Measurements from ENCODE around the gene PAPPA.

Gene PAPPA

DNA sequence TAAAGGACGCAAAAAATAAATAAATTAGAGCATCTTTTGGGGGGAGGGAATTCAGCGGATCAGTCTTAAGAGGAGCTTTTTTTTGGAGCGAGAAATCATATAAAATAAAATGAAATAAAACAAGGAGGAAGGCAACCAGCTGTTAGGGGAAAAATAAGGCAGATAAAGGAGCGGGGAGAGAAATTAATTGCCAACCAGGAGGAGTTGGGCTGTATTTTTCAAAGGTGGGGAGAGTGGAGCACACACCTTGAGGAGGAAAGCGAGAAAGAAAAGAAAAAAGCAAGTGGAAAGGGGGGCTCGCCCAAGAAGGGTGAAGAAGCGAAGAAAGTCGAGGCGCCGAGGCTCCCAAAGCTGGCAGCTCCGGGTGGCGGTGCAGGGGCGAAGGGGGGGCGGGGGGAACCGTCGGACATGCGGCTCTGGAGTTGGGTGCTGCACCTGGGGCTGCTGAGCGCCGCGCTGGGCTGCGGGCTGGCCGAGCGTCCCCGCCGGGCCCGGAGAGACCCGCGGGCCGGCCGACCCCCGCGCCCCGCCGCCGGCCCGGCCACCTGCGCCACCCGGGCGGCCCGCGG, at the start of gene PAPPA:
TSS of gene PAPPA (plus strand) at position 27 of the 569 bp plus-strand sequence. CDS start at position 409, 382 bp downstream.
- TF ChIP-seq, protein P1, sequence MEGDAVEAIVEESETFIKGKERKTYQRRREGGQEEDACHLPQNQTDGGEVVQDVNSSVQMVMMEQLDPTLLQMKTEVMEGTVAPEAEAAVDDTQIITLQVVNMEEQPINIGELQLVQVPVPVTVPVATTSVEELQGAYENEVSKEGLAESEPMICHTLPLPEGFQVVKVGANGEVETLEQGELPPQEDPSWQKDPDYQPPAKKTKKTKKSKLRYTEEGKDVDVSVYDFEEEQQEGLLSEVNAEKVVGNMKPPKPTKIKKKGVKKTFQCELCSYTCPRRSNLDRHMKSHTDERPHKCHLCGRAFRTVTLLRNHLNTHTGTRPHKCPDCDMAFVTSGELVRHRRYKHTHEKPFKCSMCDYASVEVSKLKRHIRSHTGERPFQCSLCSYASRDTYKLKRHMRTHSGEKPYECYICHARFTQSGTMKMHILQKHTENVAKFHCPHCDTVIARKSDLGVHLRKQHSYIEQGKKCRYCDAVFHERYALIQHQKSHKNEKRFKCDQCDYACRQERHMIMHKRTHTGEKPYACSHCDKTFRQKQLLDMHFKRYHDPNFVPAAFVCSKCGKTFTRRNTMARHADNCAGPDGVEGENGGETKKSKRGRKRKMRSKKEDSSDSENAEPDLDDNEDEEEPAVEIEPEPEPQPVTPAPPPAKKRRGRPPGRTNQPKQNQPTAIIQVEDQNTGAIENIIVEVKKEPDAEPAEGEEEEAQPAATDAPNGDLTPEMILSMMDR (IDR thresholded peaks at IDR 0.05; ENCODE audit: insufficient read depth, low read length, missing control alignments) = no peak

DNA sequence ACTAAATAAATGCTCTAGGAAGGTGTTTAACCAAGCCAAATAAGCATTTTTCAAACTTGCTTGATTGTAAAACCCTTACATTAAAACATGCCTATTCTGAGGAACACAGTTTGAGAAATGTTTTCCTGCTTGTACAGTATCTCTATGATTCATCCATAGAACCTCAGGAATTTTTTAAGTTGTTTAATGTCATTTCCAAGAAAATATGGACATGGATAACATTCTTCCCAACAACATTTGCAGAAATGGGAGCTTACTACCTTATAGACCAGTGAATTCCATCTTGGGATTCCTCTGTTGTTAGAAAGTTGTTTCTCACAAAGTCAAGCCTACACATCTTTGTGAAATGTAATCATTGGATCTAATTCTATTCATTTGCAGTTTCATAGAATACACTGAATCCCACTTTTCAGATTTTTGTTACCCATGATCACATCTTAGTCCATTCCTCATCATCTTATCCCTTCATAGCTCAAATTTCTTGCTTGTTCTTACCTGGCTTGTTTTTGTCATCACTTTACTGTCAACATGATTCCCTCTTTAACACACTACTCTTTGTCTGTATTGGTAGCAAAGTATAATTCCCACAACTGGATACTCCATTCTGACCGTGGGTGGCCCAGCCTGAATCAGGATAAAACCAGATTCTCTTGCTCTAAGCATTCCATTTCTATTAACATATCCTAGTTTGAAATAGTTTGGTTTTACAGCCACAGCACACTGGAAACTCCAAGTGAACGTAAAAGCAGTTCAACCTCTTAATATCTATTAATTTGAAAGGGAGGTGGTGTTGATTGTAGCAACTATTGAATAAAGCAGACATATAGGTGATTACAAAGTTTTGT, 49.4 kb upstream of the PAPPA start:
- POLR2A ChIA-PET = interaction anchor here (0.6 kb wide), 1 partner anchor 163 kb away, joined by 4 read pairs; no protein-coding TSS in a partner anchor
- no peak overlapping the region for H3K4me3 ChIP-seq (ENCODE audit: low read depth, low read length)
- TF ChIP-seq, protein P1 (IDR thresholded peaks at IDR 0.05; ENCODE audit: insufficient read depth, low read length, missing control alignments) = no peak
- DNase-seq (ENCODE audit: low read depth, low spot score) = no peak
- CTCF ChIA-PET = interaction anchor here (1.1 kb wide), 1 partner anchor 11 kb away, joined by 4 read pairs; no protein-coding TSS in a partner anchor

More for the DNA sequence above, at the start of gene PAPPA:
- DNase-seq (ENCODE audit: low read depth, low spot score) = no peak
- POLR2A ChIA-PET = interaction anchor here (0.6 to 1.4 kb wide), 7 partner anchors 37 to 558 kb away, joined by 3 to 7 read pairs (median 3); no protein-coding TSS in a partner anchor
- peak within 1 kb of the TSS; percentile 87 for H3K4me3 ChIP-seq (ENCODE audit: low read depth, low read length)
- CTCF ChIA-PET = interaction anchor here (0.6 to 6.0 kb wide), 8 partner anchors 10 to 561 kb away, joined by 3 to 63 read pairs (median 6); no protein-coding TSS in a partner anchor

DNA sequence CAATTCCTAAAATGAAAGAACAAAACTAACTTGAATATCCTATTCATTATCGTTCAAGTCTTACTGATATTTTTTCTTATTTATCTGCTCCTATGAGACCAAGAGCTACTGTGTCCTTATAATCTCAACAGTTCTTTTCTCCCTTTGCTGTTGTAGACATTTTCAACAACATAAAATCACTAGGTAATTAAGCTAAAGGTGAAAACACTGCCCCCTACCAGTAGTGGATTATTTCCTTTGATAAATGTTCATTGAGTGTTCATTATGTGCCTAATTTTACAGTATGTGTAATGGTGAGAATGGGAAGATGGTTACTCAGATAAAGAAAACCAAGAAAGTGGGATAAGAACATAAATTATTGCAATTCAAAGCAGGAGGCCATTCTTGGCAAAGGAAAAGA, 41.4 kb upstream of the PAPPA start:
- ChIA-PET POLR2A (no interaction called here), CTCF (interaction anchor here (0.9 to 1.2 kb wide), 4 partner anchors 10 to 522 kb away, joined by 3 to 4 read pairs (median 3); no protein-coding TSS in a partner anchor)
- no peak for DNase-seq (ENCODE audit: low read depth, low spot score)
- H3K4me3 ChIP-seq (ENCODE audit: low read depth, low read length) = no peak overlapping the region
- TF ChIP-seq, protein P1 (IDR thresholded peaks at IDR 0.05; ENCODE audit: insufficient read depth, low read length, missing control alignments) = peak; percentile 8

- CTCF ChIA-PET = interaction anchor here (0.5 to 1.5 kb wide), 2 partner anchors 37 to 500 kb away, joined by 3 to 4 read pairs; no protein-coding TSS in a partner anchor
- POLR2A ChIA-PET = no interaction called here
- no peak overlapping the region; the same call in 1 of the 2 replicates for H3K4me3 ChIP-seq (ENCODE audit: low read depth, low read length)
- no peak for DNase-seq (ENCODE audit: low read depth, low spot score)
- TF ChIP-seq, protein P1 (IDR thresholded peaks at IDR 0.05; ENCODE audit: insufficient read depth, low read length, missing control alignments) = no peak
Observed at GRCh38 chr9:116115761-116116353, 37.7 kb upstream of the PAPPA start.

DNA sequence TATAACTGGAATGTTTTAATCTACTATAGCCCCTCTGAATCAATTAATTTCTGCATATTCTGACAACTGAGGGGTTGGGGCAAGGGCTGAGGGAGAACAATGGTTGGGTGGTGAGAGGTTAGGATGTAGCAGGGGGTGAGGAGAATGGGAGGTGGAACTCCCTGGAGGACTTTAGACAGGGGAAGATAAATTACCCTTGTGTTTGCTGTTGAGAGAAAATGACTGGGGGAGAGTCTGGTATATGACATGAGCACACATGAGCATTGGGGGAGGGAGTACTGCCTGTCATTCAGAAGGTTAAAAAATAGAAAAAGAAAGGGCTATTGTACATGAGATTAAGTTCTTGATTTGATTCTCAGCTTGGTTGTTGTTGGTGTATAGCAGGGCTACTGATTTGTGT, 37.2 kb upstream of the PAPPA start:
- TF ChIP-seq, protein P1 (IDR thresholded peaks at IDR 0.05; ENCODE audit: insufficient read depth, low read length, missing control alignments) = no peak
- H3K4me3 ChIP-seq (ENCODE audit: low read depth, low read length) = no peak overlapping the region
- ChIA-PET POLR2A (no interaction called here), CTCF (interaction anchor here (1.5 kb wide), 1 partner anchor 36 kb away, joined by 4 read pairs; no protein-coding TSS in a partner anchor)
- no peak for DNase-seq (ENCODE audit: low read depth, low spot score)
